Activated CD4-positive, CD25-positive, alpha-beta regulatory T cell treated with anti-CD3 and anti-CD28 coated beads, Interleukin-2, amount 50 U/mL, for 72 hours (primary cell): ENCODE results near the gene PHAF1.
"Not testable (repeated sequence)": the region's sequence is repeated elsewhere in the genome, so short reads cannot be mapped to it uniquely, and the experiment has no call there.

ENCODE experiments used
- DNase-seq: peaks from one replicate; pipeline ENCODE4 v3.0.0; 2021

The PHAF1 gene

GRCh38 chr16:67105246-67105645 lies 4.5 kb upstream of the PHAF1 start:
- no peak for DNase-seq

- no peak for DNase-seq
Measured at GRCh38 chr16:67105881-67106280, 3.9 kb upstream of the PHAF1 start.

- DNase-seq, result no peak
Measured at GRCh38 chr16:67108489-67108888, 1.3 kb upstream of the PHAF1 start.

DNA sequence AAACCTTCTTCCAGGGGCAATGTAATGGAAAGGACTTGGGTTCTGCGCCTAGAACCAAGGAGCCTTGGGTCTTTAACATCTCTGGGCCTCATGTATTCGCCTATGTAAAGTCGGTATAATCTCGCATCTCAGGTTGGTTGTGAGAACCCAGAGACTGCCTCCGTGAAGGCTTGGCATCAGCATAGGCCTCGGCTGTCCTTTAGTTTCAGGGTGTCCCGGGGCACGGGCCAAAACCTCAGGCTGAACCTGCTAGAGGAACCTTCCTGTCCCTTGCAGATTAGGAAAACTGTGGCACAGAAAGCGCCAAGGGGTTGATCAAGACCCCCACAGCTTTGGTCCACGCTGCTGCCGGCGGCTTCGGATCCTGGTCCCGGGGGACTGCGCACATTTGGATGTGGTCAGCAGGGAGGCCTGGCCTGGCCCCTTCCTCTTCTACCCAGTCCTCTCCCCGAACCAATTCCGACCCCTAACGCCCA lies 772 bp upstream of the PHAF1 start:
- no peak for DNase-seq

GRCh38 chr16:67111951-67112444 lies 2.3 kb downstream of the PHAF1 start:
- no peak for DNase-seq

DNA sequence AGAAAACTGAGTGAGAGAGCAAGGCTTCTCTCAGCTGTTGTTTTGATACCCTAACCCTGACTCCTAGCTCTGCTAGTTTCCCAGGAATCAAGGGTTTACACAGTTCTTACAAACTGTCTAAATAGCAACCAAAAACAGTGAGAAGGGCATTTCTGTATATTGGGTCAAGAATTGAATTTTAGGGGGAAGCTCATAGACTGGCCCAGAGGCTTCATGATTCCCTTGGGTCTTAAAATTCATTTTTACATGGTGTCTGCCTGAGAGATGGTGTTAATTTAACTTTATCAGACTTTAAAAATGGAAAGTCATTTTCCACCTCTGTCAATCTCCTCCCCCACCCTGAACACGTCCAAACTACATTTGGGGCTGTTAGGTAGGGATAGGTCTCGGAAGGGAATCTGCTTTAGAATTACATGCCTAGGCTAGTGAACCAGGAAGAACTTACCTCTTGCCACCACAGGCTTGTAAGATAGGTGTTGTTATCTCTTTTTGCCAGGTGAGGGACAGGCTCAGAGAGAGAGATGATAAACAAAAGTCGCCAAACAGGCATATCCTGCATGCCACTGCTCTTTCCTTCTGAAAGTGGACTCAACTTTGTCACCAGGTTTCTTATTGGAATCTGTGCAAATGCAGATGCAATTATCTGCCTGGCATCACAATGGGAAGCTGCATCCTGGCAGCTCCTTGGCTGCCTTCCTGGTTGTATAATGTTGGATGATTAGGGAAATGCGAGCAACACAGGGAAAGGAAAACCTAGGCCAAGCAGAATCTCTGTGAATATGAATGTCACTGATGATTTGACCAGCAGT lies 3.1 kb downstream of the PHAF1 start:
- no peak for DNase-seq

DNA sequence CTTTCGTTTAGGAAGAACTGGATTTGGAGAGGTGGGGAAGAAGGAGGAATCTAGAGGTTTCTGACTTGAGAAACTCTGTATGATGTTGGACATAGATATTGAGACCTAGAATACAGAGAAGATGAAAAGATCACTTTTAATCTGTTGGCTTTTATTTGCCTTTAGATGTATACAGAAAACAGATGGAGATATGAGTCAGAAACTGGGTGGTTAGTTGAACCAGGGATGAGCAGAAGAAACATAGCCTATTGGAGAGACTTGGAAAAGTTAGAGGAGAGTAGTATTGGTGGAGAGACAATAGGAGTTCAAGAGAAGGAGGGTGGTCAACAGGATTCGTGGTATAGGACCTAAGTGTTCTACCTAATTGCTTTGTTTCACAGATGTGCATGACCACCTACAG lies 5.1 kb downstream of the PHAF1 start:
- no peak for DNase-seq

GRCh38 chr16:67115639-67116038 lies 5.9 kb downstream of the PHAF1 start:
- no peak for DNase-seq

- DNase-seq, result no peak
Measured at GRCh38 chr16:67116388-67117311, 6.9 kb downstream of the PHAF1 start.

DNA sequence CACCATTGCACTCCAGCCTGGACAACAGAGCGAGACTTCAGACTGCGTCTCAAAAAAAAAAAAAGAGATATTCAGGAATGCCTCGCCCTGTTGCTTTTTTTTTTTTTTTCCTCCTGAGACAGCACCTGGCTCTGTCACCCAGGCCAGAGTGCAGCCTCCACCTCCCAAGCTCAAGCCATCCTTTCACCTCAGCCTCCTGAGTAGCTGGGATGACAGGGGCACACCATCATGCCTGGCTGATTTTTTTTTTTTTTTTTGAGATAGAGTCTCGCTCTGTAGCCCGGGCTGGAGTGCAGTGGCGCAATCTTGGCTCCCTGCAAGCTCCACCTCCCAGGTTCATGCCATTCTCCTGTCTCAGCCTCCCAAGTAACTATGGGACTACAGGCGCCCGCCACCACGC lies 8.0 kb downstream of the PHAF1 start:
- no peak for DNase-seq

GRCh38 chr16:67120025-67120424 lies 10.3 kb downstream of the PHAF1 start:
- DNase-seq, result no peak

DNA sequence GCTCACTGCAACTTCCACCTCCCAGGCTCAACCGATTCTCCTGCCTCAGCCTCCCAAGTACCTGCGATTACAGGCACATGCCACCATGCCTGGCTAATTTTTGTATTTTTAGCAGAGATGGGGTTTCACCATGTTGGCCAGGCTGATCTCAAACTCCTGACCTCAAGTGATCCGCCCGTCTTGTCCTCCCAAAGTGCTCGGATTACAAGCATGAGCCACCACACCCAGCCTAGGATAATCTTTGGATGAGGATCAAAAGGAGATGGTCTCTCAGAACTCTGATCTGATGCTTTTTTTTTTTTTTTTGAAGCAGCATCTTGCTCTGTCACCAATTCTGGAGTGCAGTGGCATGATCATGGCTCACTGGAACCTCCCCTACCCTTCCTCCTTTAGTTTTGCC lies 13.1 kb downstream of the PHAF1 start:
- DNase-seq, result not testable (repeated sequence)

DNA sequence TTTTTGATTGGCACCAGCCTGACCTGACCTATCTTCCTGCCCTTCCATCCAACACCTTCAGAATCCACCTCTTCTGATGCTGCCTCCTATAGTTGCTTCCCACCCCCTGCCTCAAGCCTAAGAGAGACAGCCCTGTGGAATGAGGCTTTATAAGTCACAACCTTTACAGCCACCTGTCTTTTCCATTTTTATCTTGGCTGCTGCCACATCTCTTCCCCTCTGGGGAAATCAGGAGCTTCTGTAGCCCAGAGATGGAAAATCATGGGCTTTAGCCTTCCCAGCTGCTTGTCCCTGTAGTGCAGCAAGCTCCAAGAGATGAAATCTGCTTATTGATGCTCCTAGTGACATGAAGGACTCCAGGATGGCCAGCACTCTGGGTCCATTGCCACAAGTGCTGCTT lies 18.7 kb downstream of the PHAF1 start:
- no peak for DNase-seq

DNA sequence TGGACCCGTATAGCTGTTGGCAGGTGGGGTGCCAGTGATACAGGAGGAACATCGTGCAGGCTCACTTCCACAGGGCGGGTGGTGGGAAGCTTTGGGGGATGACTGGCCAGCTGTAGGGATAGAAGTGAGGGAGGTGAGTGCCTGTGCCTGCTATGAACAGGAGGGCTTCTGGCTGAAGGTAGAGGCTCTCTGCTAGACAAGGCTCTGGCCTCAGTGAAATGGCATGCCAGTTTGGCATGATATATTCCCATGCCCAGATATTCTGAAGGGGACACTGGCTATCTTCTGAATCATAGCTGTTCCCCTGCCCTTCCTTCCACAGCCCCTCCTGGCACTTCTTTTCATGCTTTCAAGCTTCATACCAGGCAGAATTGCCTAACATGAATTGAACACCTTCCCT lies 19.1 kb downstream of the PHAF1 start:
- no peak for DNase-seq

DNA sequence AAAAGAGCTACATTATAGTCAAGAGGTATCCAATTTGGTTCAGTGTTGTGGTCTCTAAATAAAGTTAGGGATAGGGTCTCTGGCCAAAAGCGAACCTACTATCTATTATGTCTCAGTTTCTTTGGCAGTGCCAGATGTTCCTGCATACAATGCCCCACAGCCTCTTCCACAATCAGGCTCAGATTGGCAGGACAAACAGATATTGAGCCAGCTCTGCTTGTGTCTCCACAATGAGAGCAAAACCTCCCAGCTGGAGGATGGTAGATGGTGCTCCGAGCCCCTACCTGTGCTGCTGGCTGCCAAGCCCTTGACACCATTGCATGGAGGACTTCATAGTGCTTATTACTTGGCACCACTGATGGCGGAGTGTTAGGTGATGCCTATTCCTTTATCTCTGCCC lies 19.7 kb downstream of the PHAF1 start:
- DNase-seq, result no peak

DNA sequence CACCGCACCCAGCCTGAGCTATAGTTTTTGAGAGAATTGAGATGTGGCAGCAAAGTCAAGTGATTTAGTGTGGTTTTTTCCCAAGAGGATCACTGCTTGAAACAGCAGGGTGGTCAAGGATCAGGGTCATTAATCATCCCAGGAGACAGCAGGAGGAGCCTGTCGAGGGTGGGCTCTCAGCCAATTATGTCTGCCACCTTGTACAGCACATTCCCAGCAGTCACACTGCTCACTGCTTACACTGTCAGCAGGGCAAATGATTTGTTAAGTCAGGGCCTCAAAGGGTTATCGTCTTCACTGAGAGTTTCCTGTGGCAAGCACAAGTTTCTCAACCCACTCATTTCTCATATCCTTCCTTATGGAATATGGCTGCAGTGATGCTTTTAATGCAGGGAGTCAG lies 27.9 kb downstream of the PHAF1 start:
- no peak for DNase-seq

DNA sequence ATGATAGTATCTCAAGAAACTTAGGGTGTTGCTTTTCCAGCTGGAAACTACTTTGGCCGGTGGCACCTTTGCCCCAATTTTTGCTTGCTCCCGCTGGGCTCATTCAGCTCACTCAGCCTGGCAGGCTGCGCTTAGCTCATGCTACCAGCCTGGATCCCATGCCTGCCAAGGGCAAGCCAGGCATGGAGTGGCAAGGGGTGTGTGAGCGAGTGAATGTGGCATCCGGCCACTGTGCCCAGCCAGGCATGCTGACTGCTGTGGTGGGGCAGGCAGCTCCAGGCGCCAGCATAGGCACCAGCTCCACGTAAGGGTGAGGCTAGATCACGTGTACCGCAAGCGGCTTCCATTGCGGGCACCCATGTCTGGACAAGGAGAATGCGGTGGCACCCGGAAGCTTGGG lies 31.6 kb downstream of the PHAF1 start:
- DNase-seq, result no peak

DNA sequence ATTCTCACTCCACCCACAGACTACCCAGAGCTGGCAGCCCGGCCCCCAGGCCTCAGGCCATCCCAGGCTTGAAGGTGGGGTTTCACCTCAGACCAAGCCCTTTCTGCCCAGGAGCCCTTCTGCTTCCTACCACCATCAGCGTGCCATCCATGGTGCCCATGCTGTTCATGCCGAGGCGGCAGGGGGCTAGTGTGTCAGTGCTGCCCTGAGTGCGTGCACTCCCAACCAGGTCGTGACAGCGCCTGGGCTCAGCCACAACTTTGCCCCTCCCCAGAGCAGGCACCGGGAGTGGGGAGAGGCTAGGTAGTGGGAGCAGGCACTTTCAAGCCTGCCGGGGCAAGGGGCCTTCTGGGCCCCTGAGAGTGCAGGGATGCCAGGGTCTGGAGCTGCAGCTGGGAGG lies 32.6 kb downstream of the PHAF1 start:
- DNase-seq, result no peak

DNA sequence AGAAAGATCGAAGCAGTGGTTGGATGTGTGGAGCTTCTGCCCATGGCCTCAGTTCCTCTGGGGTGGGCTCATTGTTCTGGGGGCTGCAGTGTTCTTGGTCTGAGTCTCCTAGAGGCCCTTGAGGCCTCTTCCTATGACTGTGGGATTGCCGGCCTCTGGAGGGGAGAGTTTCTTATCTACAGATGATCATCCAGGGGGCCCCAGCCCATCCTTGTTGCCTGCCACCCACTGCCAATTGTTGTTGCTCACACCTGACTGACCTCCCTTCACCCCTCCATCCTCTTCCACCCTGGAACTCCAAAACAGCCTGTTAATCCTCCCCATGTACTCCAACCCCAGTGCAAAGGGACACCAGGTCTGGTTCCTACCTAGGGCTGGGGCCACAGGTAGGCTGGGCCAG lies 35.2 kb downstream of the PHAF1 start:
- DNase-seq, result no peak

GRCh38 chr16:67145746-67146145 lies 36.0 kb downstream of the PHAF1 start:
- DNase-seq, result no peak

- no peak for DNase-seq
Measured at GRCh38 chr16:67146523-67147357, 37.0 kb downstream of the PHAF1 start.

GRCh38 chr16:67147437-67148140 lies 37.8 kb downstream of the PHAF1 start:
- DNase-seq, result no peak
